ELF-1 (cell line): ENCODE measurements around the gene ADGRV1.
"Not testable (repeated sequence)": the region's sequence is repeated elsewhere in the genome, so short reads cannot be mapped to it uniquely, and the experiment has no call there.

Experiments
- DNase-seq: peaks from one replicate; pipeline ENCODE4 v3.0.0-alpha.2; 2016; ENCODE audit warnings: low read depth, low spot score

ADGRV1 gene

GRCh38 chr5:90549729-90550275 lies 8.8 kb upstream of the ADGRV1 start:
- no peak for DNase-seq

- no peak for DNase-seq
Observed at GRCh38 chr5:90550963-90551362, 7.6 kb upstream of the ADGRV1 start.

GRCh38 chr5:90551376-90551775 lies 7.2 kb upstream of the ADGRV1 start:
- no peak for DNase-seq

- DNase-seq: no peak
Observed at GRCh38 chr5:90553711-90554110, 4.9 kb upstream of the ADGRV1 start.

GRCh38 chr5:90554358-90555006 lies 4.1 kb upstream of the ADGRV1 start:
- no peak for DNase-seq

- DNase-seq: no peak
Observed at GRCh38 chr5:90555666-90556065, 2.9 kb upstream of the ADGRV1 start.

- no peak for DNase-seq
Observed at GRCh38 chr5:90557391-90557790, 1.2 kb upstream of the ADGRV1 start.

GRCh38 chr5:90557871-90558270 lies 726 bp upstream of the ADGRV1 start:
- DNase-seq: no peak

- DNase-seq: no peak
Observed at GRCh38 chr5:90560771-90561170, 2.2 kb downstream of the ADGRV1 start.

GRCh38 chr5:90561766-90562165 lies 3.2 kb downstream of the ADGRV1 start:
- DNase-seq: no peak

- no peak for DNase-seq
Observed at GRCh38 chr5:90562341-90562740, 3.7 kb downstream of the ADGRV1 start.

GRCh38 chr5:90563108-90563507 lies 4.5 kb downstream of the ADGRV1 start:
- no peak for DNase-seq

- DNase-seq: no peak
Observed at GRCh38 chr5:90565491-90565890, 6.9 kb downstream of the ADGRV1 start.

- no peak for DNase-seq
Observed at GRCh38 chr5:90569084-90569483, 10.5 kb downstream of the ADGRV1 start.

- no peak for DNase-seq
Observed at GRCh38 chr5:90570034-90570433, 11.4 kb downstream of the ADGRV1 start.

- DNase-seq: no peak
Observed at GRCh38 chr5:90571147-90571773, 12.7 kb downstream of the ADGRV1 start.

- peak; percentile 32 for DNase-seq
Observed at GRCh38 chr5:90575712-90576111, 17.1 kb downstream of the ADGRV1 start.

- not testable (repeated sequence) for DNase-seq
Observed at GRCh38 chr5:90576566-90576965, 18.0 kb downstream of the ADGRV1 start.

- DNase-seq: not testable (repeated sequence)
Observed at GRCh38 chr5:90579905-90580304, 21.3 kb downstream of the ADGRV1 start.

GRCh38 chr5:90581956-90582355 lies 23.4 kb downstream of the ADGRV1 start:
- DNase-seq: no peak

GRCh38 chr5:90585337-90585986 lies 26.9 kb downstream of the ADGRV1 start:
- DNase-seq: peak; percentile 20

GRCh38 chr5:90586469-90586868 lies 27.9 kb downstream of the ADGRV1 start:
- no peak for DNase-seq

- DNase-seq: no peak
Observed at GRCh38 chr5:90590170-90590569, 31.6 kb downstream of the ADGRV1 start.
